HG02981 (cell line): ENCODE results near the gene TTC17.
"Not testable (repeated sequence)": the region's sequence is repeated elsewhere in the genome, so short reads cannot be mapped to it uniquely, and the experiment has no call there.

Experiments
- ATAC-seq: cut with Tn5 transposase; IDR thresholded peaks from one replicate; pipeline ENCODE4 v1.9.1; 2021; ENCODE audit warnings: mild to moderate bottlenecking, moderate library complexity; ENCODE audit not compliant: unreplicated experiment

Gene TTC17

DNA sequence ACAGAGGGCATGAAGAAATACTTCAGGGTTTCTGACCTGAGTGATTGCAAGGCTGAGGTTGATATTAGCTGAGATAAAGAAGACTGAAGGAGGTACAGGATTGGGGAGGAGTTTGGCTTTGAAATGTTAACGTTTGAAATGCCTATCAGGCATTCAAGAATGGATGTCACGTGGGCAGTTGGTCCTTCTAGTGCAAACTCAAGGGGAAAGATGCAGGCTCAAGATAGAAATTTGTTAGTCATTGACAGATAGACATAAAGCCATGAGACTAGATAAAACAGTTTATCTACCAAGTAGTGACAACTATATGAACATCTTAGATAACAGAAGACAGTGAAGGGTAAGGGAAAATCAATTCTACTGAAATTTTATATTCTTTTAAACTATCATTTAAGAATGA is 23.1 kb downstream of the TTC17 start:
- no peak for ATAC-seq

DNA sequence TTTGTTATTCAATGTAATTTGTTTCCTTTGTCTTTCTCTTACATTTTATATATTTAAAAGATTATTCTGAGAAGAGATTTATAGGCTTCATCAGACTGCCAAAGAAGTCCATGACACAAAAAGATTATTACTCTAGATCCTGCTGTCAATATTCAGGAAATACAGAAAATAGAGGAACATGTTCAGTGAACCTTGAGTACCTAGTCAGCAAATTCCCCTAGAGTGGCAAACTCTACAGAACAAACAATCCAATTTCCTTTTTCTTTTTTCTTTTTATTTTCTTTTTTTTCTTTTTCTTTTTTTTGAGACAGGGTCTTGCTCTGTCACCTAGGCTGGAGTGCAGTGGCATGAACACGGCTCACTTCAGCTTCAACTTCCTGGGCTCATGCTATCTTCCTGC is 23.9 kb downstream of the TTC17 start:
- no peak for ATAC-seq

DNA sequence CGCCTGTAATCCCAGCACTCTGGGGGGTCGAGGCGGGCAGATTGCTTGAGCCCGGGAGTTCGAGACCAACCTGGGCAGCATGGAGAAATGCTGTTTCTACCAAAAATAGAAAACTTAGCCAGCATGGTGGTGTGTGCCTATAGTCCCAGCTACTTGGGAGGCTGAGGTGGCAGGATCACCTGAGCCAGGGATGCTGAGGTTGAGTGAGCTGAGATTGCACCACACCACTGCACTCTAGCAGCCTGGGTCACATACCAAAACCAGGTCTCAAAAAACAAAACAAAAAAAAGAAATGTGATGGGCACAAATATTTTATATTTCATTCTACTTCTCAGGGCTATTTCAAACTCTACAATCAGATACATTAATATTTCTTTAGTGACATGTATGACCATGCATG is 25.7 kb downstream of the TTC17 start:
- no peak for ATAC-seq

DNA sequence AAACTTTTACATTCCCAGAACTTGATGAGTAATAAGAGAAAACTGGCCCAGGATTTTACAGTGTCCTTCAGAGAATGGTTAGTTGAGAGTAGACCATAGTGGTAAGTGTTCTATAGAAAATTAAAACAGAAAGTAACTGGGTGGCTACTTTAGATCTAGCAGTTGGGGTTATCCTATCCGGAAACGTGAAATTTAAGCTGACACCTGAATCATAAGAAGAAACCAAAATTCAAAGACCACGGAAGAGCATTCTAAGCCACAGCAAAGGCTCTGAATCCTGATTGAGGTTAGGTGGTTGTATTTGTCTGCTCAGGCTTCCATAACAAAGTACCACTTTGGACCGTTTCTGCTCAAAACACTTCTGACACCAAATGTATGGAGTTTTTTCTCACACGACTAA is 34.0 kb downstream of the TTC17 start:
- no peak for ATAC-seq

DNA sequence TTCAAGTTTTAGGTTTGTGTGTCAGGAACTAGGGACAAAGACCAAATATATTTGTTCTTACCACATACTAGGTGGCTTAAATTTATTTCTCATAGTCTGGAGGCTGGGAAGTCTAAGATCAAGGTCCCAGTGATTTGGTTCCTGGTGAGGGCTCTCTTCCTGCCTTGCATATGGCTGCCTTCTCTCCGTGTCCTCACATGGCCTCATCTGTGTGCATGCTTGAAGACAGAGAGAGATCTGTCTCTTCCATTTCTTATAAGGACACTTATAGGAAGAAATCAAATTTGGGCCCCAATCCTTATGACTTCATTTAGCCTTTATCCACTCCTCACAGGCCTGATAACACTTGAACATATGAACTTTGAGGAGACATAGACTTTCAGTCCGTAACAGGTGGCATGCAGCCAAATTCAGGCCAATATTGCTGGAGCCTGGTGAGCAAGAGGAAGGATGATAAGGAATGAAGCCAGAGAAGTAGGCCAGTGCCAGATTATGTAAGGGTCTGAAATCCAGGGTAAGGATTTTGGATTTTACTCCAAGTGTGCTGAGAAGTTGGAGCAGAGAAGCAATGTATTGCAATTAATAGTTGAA is 35.1 kb downstream of the TTC17 start:
- no peak for ATAC-seq

DNA sequence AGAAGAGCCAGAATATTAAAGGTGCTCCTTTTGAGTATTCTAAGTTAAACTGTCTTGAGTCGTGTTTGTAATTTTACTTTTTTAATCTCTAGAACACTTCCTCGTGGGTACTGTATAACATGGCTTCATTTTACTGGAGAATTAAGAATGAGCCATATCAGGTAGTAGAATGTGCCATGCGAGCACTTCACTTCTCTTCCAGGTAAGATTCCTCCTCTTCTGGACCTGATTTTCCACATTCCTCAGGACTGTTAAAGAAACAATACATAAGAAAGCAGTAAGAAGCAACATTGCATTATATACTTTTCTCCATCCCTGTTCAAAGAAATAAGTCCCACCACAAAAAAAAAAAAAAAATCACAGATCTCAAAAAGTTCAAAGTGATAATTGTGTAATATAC is 37.9 kb downstream of the TTC17 start:
- no peak for ATAC-seq

DNA sequence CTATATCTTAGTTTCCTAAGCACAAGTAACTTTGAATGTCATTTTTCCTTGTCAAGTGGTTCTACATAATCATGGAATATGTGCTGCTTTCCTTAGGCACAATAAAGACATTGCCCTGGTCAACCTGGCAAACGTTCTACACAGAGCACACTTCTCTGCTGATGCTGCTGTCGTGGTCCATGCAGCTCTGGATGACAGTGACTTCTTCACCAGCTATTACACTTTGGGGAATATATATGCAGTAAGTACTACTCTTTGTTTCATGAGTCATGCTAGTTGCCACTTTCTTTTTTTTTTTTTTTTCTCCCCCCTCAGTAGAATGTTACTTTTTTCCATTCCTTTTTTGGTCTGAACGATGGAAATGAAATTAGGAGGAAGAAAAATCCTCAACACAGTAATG is 38.5 kb downstream of the TTC17 start:
- no peak for ATAC-seq

DNA sequence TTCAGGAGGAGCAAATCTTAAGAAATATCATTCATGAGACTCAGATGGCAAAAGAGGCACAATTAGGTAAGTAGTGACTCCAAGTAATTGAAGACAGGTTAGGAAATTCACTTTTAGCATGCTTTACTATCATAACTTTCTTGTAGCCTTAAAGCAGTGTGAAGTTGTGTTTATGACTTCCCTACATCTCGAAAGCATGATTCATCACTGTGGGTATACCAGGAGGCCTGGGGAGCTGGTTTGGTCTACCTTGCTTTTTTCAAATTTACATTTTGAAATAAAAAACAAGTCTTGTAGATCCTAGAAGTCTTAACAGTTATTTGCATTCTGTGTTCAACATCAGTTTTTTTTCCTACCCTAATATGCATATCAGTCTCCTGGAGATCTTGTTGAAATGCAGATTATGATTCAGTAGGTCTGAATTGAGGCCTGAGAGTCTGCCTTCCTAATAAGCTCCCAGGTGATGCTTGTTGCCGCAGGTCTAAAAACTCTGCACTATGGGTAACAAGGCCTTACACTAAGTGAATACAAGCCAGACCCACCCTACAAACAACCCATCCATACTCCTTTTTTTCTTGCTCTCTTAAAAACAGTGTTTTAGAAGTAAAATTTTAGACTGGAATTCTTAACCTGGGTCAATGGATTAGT is 41.4 kb downstream of the TTC17 start:
- ATAC-seq = no peak

DNA sequence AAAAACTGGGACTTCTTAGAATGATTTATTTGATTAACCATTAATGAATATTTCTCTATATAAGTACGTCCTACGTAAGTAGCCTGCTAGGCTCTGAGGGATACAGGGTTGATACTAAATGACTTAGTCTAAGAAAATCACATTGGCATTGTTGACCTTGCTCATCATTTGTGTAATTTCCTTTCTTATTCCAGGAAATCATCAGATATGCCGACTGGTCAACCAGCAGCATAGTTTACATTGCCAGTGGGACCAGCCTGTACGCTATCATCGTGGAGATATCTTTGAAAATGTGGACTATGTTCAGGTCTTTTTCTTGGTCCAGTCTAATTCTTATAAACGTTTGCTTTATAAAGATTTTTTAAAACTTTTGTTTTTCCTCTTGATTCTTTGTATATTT is 42.5 kb downstream of the TTC17 start:
- no peak for ATAC-seq

DNA sequence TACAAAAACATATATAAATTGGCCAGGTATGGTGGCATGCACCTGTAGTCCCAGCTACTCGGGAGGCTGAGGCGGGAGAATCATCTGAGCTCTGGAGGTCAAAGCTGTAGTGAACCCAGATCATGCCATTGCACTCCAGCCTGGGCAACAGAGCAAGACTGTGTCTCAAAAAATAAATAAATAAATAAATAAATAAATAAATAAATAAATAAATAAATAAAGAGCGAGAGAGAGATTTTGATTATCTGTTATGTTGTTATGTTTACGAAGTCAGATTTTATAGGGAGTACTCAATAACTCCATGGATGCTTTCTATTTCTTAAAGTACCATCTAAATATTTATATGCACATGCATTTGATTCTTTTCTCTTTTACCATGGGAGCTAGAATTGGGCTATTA is 43.1 kb downstream of the TTC17 start:
- ATAC-seq = not testable (repeated sequence)

DNA sequence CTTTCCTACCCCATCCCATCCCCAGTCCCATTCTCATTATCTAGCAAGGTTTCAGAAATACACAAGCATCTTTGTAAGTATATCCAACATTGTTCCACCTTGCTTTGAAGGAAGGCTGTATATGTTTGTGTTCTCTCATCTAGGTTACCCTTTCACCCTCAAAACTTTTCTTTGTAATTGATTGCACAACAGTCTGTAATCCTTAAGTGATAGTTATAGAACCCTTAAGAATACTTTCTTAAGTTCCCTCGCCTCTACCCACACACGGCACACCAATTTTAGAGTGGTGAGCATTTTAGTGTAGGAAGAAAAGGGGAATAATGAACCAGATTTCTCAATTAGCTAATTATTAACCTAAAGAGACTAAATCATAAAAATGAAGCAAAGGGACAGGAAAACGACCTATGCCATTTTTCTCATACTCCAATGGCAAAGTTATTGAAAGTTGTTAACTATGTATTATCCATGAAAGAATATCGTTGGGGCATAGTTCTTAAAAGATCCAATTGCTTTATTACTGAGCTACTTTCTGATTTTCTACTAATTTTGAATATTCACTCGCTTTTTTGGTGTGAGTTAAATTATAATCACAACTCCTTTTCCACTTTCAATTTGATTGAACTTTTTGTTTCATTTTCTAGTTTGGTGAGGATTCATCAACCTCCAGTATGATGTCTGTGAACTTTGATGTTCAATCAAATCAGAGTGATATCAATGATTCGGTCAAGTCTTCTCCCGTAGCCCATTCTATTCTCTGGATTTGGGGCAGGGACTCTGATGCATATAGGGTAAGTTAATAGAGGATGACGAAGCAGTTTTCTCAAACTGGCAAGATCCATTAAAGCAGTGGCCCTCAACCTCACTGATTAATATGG is 44.9 kb downstream of the TTC17 start:
- no peak for ATAC-seq

DNA sequence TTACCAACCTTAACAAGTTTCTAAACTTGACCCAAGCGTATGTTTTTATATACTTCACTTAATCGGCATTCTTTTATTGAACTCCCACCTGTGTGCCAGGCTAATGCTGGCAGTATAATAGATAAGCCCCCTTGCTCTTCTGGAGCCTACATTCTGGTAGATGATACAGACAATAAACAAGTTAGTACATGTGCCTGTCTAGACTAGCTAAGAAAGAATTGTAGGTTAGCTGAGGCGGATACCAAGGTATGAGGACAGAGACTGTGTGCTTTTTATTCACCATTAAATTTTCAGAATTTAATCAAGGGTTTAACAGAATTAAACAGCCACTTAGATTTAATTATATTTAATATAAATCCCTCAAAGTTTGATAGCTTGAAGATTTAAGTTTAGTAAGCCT is 45.7 kb downstream of the TTC17 start:
- ATAC-seq = no peak

DNA sequence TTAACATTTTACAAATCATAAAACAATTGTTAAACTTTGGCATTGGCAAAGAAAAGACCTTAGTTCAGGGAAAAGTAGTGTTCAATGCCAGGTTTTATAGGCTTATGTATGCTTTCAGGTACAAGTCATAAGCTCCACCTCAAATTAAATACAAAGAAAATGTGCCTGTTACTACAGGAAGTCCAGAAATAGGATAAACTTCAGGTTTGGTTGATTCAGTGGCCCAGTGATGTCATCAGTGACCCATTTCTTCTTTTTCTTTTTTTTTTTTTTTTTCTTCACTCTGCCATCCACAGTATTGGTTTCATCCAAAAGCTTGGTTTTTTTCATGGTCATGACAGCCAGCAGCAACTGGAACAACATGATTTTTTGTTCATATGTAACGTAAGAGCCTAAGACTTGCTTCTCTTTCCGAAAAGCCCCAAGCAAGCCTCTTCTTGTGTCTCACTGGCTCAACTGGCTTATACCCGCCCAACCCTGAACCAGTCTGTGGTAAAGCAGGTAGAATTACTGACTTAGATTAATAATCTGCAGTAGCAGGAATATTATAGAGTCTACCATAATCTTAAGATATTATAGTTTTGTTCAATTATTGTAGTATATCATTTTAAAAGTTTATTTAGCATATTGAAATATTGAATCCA is 46.2 kb downstream of the TTC17 start:
- ATAC-seq = no peak

DNA sequence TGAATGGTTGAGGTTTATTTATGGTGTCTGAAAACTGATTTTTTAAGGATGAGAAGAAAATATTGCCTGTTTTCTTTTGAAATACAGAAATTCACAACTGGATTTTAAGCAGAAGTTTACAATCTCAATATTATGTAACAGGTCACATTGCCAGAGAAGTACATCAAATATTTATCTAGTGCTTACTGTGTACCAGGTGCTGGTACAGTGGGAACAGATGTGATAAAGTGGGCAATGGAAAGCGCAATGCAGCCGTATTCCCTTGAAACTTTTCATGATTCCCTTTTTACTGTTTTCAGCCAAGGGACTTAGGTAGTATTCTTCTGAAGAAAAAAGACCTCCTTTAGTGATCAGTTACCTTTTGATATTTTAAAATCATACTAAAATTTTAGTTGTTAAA is 49.6 kb downstream of the TTC17 start:
- no peak for ATAC-seq

DNA sequence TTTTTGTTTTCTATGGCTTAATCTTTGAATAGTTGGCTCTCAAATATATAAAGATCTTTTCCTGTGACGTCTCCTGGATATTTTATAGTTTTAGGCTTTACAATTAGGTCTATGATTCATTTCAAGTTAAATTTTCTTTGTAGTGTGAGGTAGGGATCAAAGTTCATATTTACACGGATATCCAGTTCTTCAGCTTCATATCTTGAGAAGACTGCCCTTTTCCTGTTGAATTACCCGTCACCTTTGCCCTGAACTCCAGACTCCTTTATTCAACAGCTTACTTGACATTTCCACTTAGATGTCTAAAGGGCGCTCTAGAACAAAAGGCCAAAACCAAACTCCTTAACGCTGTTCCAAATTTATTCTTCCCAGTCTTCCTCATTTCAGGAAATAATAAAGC is 51.7 kb downstream of the TTC17 start:
- ATAC-seq = no peak

DNA sequence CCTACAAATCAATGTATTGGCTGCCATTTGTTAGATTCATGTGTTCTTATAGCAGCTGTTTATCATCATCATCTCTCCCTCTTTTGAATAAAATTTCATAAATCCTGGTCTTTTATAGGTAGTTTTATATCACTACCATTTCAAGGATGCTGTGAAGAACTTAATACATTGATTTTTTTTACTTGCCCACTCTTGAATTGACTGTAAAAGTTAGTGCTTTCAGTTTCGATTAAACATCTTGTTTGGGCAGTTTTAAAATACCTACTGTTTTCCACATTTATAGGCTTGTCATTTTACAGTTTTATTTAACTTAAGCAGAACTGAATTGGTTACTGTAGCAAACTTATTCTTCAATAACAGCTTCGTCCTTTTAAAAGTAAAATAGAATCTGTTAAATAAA is 59.5 kb downstream of the TTC17 start:
- no peak for ATAC-seq

DNA sequence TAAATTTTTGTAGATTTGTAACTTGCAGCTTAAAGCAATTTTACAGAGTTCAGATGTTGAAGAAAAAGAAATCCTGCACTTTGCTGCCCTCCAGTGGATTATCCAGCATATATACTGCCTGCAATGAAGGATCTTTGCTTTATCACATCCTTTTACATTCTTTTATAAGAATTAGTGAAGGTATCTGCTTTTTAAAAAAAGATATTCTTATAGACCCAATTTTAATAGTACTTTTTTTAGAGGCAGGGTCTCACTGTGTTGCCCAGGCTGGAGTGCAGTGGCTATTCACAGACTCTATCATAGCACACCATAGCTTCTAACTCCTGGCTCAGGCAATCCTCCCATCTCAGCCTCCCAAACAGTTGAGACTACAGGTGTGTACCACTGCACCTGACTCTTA is 60.7 kb downstream of the TTC17 start:
- peak; percentile 52 for ATAC-seq

DNA sequence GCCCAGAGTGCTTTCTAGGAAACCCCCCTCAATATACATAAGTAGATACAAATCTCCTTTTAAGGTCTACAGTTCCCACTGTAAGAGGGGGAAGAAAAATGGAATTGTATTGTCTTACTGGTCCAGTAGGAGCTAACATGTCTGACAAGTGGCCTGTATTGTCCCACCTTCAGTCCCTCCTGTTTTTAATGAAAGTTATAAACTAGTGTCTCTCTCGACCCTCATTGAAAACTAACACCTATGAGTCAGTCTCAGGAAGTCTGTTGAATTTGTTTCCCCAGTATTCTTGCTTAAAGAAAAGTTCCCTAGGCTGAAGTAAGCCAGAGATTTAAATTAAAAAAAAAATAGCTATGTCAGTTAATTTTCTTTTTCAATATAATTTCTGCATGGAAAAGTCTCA is 69.3 kb downstream of the TTC17 start:
- ATAC-seq = no peak

DNA sequence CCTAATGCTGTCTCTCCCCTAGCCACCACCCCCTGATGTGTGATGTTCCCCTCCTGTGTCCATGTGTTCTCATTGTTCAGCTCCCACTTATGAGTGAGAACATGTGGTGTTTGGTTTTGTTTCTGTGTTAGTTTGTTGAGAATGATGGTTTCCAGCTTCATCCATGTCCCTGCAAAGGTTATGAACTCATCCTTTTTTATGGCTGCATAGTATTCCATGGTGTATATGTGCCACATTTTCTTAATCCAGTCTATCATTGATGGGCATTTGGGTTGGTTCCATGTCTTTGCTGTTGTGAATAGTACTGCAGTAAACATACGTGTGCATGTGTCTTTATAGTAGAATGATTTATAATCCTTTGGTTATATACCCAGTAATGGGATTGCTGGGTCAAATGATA is 72.2 kb downstream of the TTC17 start:
- not testable (repeated sequence) for ATAC-seq

DNA sequence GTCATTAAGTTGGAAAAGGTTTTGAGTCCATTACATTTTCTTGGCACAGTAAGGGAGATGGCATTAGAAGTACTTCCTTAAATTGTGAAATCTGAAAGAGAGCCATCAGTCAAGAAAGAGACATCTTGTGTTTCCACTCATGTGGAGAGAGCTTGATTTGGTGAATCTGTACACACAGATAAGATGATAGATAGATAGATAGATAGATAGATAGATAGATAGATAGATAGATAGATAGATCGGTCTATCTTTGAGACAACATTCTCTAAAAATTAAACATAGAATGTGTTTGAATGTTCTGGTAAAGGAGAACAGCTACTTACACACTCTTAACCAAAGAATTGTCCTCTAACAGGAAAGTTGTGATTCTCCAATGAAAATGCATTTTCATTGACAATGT is 76.2 kb downstream of the TTC17 start:
- ATAC-seq = no peak

DNA sequence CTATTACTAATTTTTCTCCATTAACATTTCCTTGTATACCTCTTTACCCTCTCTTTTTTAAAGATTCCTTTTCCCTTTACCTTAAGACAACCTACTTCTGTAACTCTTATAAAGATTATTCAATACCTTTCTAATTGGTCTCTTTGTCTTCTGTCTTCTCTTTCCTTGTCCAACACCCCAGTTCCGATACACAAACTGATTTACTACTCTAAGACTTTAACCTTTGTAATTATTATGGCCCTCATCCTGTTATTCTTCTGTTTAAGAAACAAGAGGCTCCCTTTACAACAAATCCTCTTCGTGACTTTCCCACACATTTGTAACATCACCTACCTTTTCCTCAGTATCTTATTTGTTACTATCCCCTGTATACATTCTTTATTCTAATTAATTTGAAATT is 81.8 kb downstream of the TTC17 start:
- no peak for ATAC-seq

DNA sequence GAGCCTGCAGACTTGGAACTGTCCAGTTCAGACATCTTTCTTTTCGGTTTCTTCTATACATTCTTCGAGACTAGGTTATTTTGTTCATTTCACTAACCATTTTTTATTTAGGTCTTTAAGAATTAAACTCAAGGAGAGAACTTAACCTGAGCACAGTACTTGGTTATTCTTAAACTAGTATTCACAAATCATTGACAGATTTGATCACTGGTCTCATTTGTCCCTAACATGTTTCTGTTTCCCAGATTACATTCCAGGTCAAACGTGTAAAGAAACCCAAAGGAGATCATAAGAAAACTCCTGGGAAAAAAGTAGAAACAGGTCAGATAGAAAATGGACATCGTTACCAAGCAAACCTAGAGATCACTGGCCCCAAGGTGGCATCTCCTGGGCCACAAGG is 85.1 kb downstream of the TTC17 start:
- no peak for ATAC-seq
